Gastroesophageal sphincter (tissue), 3 donors: ENCODE results near the gene TSC22D4.

Experiments used
- CTCF ChIP-seq, 4 experiments: fragments of 200-600 bp in 2 of 4; fragments of 450-650 bp in 2 of 4; sonication (generic) in 1 of 4; IDR thresholded peaks; one replicate each; pipeline ENCODE4 v1.5.1; 2017 to 2019; ENCODE audit warnings: antibody characterized with exemption in 4 of 4, mild to moderate bottlenecking in 2 of 4, moderate library complexity in 2 of 4
- POLR2A ChIP-seq, 2 donors: fragments of 450-650 bp; IDR thresholded peaks; one replicate each; pipeline ENCODE4 v1.6.1; 2017; ENCODE audit warnings: antibody characterized with exemption in 2 of 2, mild to moderate bottlenecking in 2 of 2, moderate library complexity in 1 of 2

- TF ChIP-seq POLR2A (IDR thresholded peaks at IDR 0.05) (no peak), CTCF (IDR thresholded peaks at IDR 0.05) (no peak)
Observed at GRCh38 chr7:100509231-100509630, 30.2 kb upstream of the TSC22D4 start.
